HEK293 (cell line): Measurements from ENCODE around the gene WRNIP1.

Experiments used
- CTCF ChIA-PET: fragments of 350-600 bp; formaldehyde crosslinking; extraction: SDS; loops from one replicate; lab custom pipeline; 2021; ENCODE audit warnings: antibody characterized with exemption; lab: Yijun Ruan, JAX
- POLR2A ChIA-PET: fragments of 300-600 bp; formaldehyde crosslinking; extraction: SDS; loops from one replicate; lab custom pipeline; 2020; ENCODE audit warnings: antibody characterized with exemption, inconsistent platforms; lab: Yijun Ruan, JAX
- H3K27ac ChIP-seq: fragments of 200-500 bp; sonication (Bioruptor generic); 2 replicates; pipeline ENCODE4 v1.5.1; 2014; ENCODE audit warnings: low read depth, low read length, control low read depth, inconsistent platforms; ENCODE audit errors: extremely low read depth
- H3K36me3 ChIP-seq, 2 experiments: fragments of 200-500 bp in 1 of 2; sonication (Bioruptor generic) in 1 of 2; 1 replicate in 1 of 2; 2 replicates in 1 of 2; pipeline ENCODE4 v1.5.1; 2014 to 2017; ENCODE audit warnings: inconsistent platforms in 2 of 2, low read length in 2 of 2; ENCODE audit not compliant: control insufficient read depth in 2 of 2, insufficient read depth in 1 of 2
- H3K4me1 ChIP-seq: fragments of 200-500 bp; sonication (Bioruptor generic); 2 replicates; pipeline ENCODE4 v1.5.1; 2014; ENCODE audit warnings: mild to moderate bottlenecking, low read length, inconsistent platforms; ENCODE audit not compliant: control insufficient read depth, insufficient read depth
- H3K4me3 ChIP-seq: 2 replicates; pipeline ENCODE4 v1.5.1; 2011; ENCODE audit warnings: low read depth, mild to moderate bottlenecking, control low read depth, low read length, moderate library complexity
- H3K9me3 ChIP-seq: fragments of 200-500 bp; sonication (Bioruptor generic); 2 replicates; pipeline ENCODE4 v1.5.1; 2014; ENCODE audit warnings: low read depth, low read length, inconsistent platforms; ENCODE audit not compliant: control insufficient read depth, insufficient read depth
- EGR2 ChIP-seq: fragments of 450-650 bp; formaldehyde crosslinking; IDR thresholded peaks from 2 replicates; pipeline ENCODE4 v1.5.1; 2016; ENCODE audit warnings: low read depth, missing biosample characterization, missing genetic modification characterization
- GLI2 ChIP-seq: fragments of 450-650 bp; formaldehyde crosslinking; IDR thresholded peaks from 2 replicates; pipeline ENCODE4; 2017; ENCODE audit warnings: missing biosample characterization, missing genetic modification characterization, low read depth, borderline replicate concordance
- GLIS1 ChIP-seq: fragments of 450-650 bp; formaldehyde crosslinking; IDR thresholded peaks from 2 replicates; pipeline ENCODE4 v1.5.1; 2016; ENCODE audit warnings: missing biosample characterization, missing genetic modification characterization
- MYNN ChIP-seq: fragments of 450-650 bp; formaldehyde crosslinking; IDR thresholded peaks from 2 replicates; pipeline ENCODE4 v1.5.1; 2016; ENCODE audit warnings: missing biosample characterization, missing genetic modification characterization, borderline replicate concordance
- SCRT2 ChIP-seq: fragments of 450-650 bp; formaldehyde crosslinking; IDR thresholded peaks from 2 replicates; pipeline ENCODE4 v1.5.1; 2016; ENCODE audit warnings: missing biosample characterization, missing genetic modification characterization
- WT1 ChIP-seq: fragments of 450-650 bp; formaldehyde crosslinking; IDR thresholded peaks from 2 replicates; pipeline ENCODE4 v1.5.1; 2016; ENCODE audit warnings: missing biosample characterization, missing genetic modification characterization
- ZBTB20 ChIP-seq: fragments of 450-650 bp; formaldehyde crosslinking; IDR thresholded peaks from 2 replicates; pipeline ENCODE4 v1.5.1; 2016; ENCODE audit warnings: missing biosample characterization, missing genetic modification characterization
- ZFHX2 ChIP-seq: fragments of 450-650 bp; formaldehyde crosslinking; conservative IDR thresholded peaks from 2 replicates; pipeline ENCODE4 v1.5.1; 2016; ENCODE audit warnings: missing biosample characterization, missing genetic modification characterization
- ZNF138 ChIP-seq: fragments of 450-650 bp; formaldehyde crosslinking; IDR thresholded peaks from 2 replicates; pipeline ENCODE4 v1.5.1; 2016; ENCODE audit warnings: missing biosample characterization, missing genetic modification characterization, borderline replicate concordance
- ZNF341 ChIP-seq: fragments of 450-650 bp; formaldehyde crosslinking; IDR thresholded peaks from 2 replicates; pipeline ENCODE4; 2016; ENCODE audit warnings: low read depth, missing biosample characterization, missing genetic modification characterization
- ZNF394 ChIP-seq: fragments of 450-650 bp; formaldehyde crosslinking; IDR thresholded peaks from 2 replicates; pipeline ENCODE4 v1.5.1; 2016; ENCODE audit warnings: missing biosample characterization, missing genetic modification characterization, mild to moderate bottlenecking, moderate library complexity, borderline replicate concordance
- ZNF398 ChIP-seq: fragments of 450-650 bp; formaldehyde crosslinking; IDR thresholded peaks from 2 replicates; pipeline ENCODE4 v1.5.1; 2017; ENCODE audit warnings: missing biosample characterization, missing genetic modification characterization
- ZNF530 ChIP-seq: fragments of 450-650 bp; formaldehyde crosslinking; IDR thresholded peaks from 2 replicates; pipeline ENCODE4 v1.5.1; 2016; ENCODE audit warnings: low read depth, missing biosample characterization, missing genetic modification characterization
- ZNF585B ChIP-seq: fragments of 450-650 bp; formaldehyde crosslinking; IDR thresholded peaks from 2 replicates; pipeline ENCODE4 v1.5.1; 2016; ENCODE audit warnings: missing biosample characterization, missing genetic modification characterization
- ZNF830 ChIP-seq: fragments of 450-650 bp; IDR thresholded peaks from 2 replicates; pipeline ENCODE4 v1.5.0; 2018; ENCODE audit warnings: missing biosample characterization, missing genetic modification characterization, low read depth, mild to moderate bottlenecking, moderate library complexity
- ZSCAN23 ChIP-seq: fragments of 450-650 bp; formaldehyde crosslinking; IDR thresholded peaks from 2 replicates; pipeline ENCODE4 v1.5.1; 2016; ENCODE audit warnings: missing biosample characterization, missing genetic modification characterization
- ZSCAN4 ChIP-seq: fragments of 450-650 bp; formaldehyde crosslinking; IDR thresholded peaks from 2 replicates; pipeline ENCODE4 v1.5.1; 2017; ENCODE audit warnings: missing biosample characterization, missing genetic modification characterization
- TF ChIP-seq, protein P1 (sequence below): fragments of 450-650 bp; IDR thresholded peaks from 2 replicates; pipeline ENCODE4 v1.5.1; 2018; ENCODE audit warnings: missing biosample characterization, missing genetic modification characterization
- TF ChIP-seq, protein P2 (sequence below): fragments of 450-650 bp; formaldehyde crosslinking; IDR thresholded peaks from 2 replicates; pipeline ENCODE4 v1.5.1; 2016; ENCODE audit warnings: missing biosample characterization, missing genetic modification characterization

WRNIP1 gene

DNA sequence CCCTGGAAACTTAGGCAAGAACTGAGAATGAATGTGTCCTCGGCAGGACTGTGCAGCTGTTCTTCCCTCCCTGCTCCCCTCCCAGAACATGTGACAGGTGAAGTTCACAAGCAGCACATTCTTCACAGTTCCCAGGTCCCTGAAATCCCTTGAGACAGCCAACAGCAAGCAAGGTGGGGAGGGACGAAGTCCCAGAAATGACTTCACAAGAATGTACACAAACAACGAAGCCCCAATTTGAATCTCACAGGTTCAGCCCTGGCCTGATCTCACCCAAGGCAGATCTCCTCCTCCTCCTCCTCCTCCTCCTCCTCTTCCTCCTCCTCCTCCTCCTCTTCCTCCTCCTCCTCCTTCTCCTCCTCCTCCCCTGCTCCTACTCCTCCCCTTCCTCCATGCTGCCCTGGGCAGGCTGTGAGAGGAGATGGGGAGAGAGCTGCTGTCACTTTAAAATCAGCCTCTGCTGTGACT lies 32.4 kb downstream of the WRNIP1 start:
- Histone ChIP-seq H3K4me3 (no peak overlapping the region), H3K4me1 (no peaks in the 10 kb centered on the region), H3K9me3 (no peaks in the 10 kb centered on the region), H3K27ac (no peak overlapping the region), H3K36me3 (no peaks in the 10 kb centered on the region)
- no peak for TF ChIP-seq ZNF138 (tag by site-specific recombination)
- no peak for TF ChIP-seq ZNF394
- TF ChIP-seq ZFHX2 (tag by site-specific recombination), result peak; percentile 43
- peak; percentile 62 for TF ChIP-seq WT1 (tag by site-specific recombination)
- peak; percentile 79 for TF ChIP-seq ZNF398 (tag by site-specific recombination)
- no peak for TF ChIP-seq MYNN (tag by site-specific recombination)
- TF ChIP-seq ZNF341 (tag by site-specific recombination), result peak; percentile 65
- no peak for TF ChIP-seq ZBTB20 (tag by site-specific recombination)
- TF ChIP-seq ZNF830 (tag by site-specific recombination), result no peak
- TF ChIP-seq, protein P1, sequence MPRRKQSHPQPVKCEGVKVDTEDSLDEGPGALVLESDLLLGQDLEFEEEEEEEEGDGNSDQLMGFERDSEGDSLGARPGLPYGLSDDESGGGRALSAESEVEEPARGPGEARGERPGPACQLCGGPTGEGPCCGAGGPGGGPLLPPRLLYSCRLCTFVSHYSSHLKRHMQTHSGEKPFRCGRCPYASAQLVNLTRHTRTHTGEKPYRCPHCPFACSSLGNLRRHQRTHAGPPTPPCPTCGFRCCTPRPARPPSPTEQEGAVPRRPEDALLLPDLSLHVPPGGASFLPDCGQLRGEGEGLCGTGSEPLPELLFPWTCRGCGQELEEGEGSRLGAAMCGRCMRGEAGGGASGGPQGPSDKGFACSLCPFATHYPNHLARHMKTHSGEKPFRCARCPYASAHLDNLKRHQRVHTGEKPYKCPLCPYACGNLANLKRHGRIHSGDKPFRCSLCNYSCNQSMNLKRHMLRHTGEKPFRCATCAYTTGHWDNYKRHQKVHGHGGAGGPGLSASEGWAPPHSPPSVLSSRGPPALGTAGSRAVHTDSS, result peak; percentile 90
- peak; percentile 80 for TF ChIP-seq EGR2 (tag by site-specific recombination)
- peak; percentile 60 for TF ChIP-seq SCRT2
- ChIA-PET POLR2A (no interaction called here), CTCF (interaction anchor here (0.7 to 1.2 kb wide), 3 partner anchors 20 to 193 kb away, joined by 3 to 4 read pairs (median 3); no protein-coding TSS in a partner anchor)

GRCh38 chr6:2798586-2799134 lies 33.5 kb downstream of the WRNIP1 start:
- Histone ChIP-seq H3K27ac (no peak overlapping the region), H3K4me1 (no peaks in the 10 kb centered on the region), H3K36me3 (no peaks in the 10 kb centered on the region), H3K4me3 (no peak overlapping the region), H3K9me3 (no peaks in the 10 kb centered on the region)
- POLR2A ChIA-PET, result interaction anchor here (0.5 kb wide), 1 partner anchor 33 kb away, joined by 4 read pairs; the partner anchor contains the start of gene WRNIP1
- no peak for TF ChIP-seq ZNF585B
- no peak for TF ChIP-seq GLI2 (tag by site-specific recombination)
- TF ChIP-seq, protein P2, sequence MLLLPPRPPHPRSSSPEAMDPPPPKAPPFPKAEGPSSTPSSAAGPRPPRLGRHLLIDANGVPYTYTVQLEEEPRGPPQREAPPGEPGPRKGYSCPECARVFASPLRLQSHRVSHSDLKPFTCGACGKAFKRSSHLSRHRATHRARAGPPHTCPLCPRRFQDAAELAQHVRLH (tag by site-specific recombination), result no peak
- TF ChIP-seq ZSCAN4 (tag by site-specific recombination), result no peak
- TF ChIP-seq GLIS1 (tag by site-specific recombination), result no peak
- TF ChIP-seq ZSCAN23, result no peak
- TF ChIP-seq ZNF530 (tag by site-specific recombination), result no peak
- CTCF ChIA-PET, result no interaction called here
